ENCODE results near the gene DALRD3. TPM values are rescaled to one million over a fixed set of nuclear protein-coding genes. Genes with fewer than 3 reads are reported as not detected.

DALRD3 gene, protein sequence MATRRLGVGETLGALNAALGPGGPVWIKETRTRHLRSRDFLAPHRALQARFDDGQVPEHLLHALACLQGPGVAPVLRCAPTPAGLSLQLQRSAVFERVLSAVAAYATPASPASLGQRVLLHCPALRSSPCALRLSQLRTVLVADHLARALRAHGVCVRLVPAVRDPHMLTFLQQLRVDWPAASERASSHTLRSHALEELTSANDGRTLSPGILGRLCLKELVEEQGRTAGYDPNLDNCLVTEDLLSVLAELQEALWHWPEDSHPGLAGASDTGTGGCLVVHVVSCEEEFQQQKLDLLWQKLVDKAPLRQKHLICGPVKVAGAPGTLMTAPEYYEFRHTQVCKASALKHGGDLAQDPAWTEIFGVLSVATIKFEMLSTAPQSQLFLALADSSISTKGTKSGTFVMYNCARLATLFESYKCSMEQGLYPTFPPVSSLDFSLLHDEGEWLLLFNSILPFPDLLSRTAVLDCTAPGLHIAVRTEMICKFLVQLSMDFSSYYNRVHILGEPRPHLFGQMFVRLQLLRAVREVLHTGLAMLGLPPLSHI
- total RNA-seq (2021; ENCODE audit: unreplicated experiment) (42.9 TPM), Bru-seq, nascent RNA (percentile 76 among the genes with signal in this experiment), BruChase-seq, experiment 1, labeled RNA remaining after a 6-hour chase (percentile 70 among the genes with signal in this experiment), BruChase-seq, experiment 2, labeled RNA remaining after a 2-hour chase (percentile 71 among the genes with signal in this experiment)
- 59.5 TPM in 2 replicates for polyA plus RNA-seq (2012)
- long read RNA-seq, transcript DALRD3-206 (12 exons, 1,706 nt), result minor isoform, 5 of 94 reads
- long read RNA-seq, transcript DALRD3-202 (12 exons, 1,739 nt), result major isoform, 20 of 94 reads
- long read RNA-seq, partial matches to known transcripts, result 42 of 94 reads
- long read RNA-seq, other reads (novel, unspliced or antisense), result 26 of 94 reads

GRCh38 chr3:49017971-49018706, at the start of gene DALRD3:
DALRD3 (minus strand) TSS chr3:49018580; CDS start chr3:49018564, 16 bp downstream.
- no TSS peak for BruUV-seq (replicated peaks)
- Histone ChIP-seq H3K27me3 (ENCODE audit: insufficient read depth, low read length) (no peaks in the 10 kb centered on the region), H3K9me3 (ENCODE audit: control insufficient read depth in 1 of 2, insufficient read depth in 1 of 2, low read depth in 1 of 2, low read length in 2 of 2) (no peaks in the 10 kb centered on the region), H3K4me2 (ENCODE audit: low read length) (peak within 1 kb of the TSS; percentile 90), H3K27ac (ENCODE audit: low read depth, low read length) (peak within 1 kb of the TSS; percentile 99), H3K36me3 (ENCODE audit: control insufficient read depth in 1 of 2, insufficient read depth in 2 of 2, low read length in 2 of 2) (peaks cover 13 to 33% of the 10 kb centered on the region in 2 experiments; a peak in 3 of 4 replicates), H3K4me3 (replicated peaks in 1 of 2; ENCODE audit: low read depth in 1 of 2, low read length in 2 of 2) (peak within 1 kb of the TSS; percentile 61 to 80), H4K20me1 (ENCODE audit: insufficient read depth) (no peaks in the 10 kb centered on the region), H3K4me1 (ENCODE audit: control insufficient read depth in 1 of 2, insufficient read depth in 2 of 2, low read length in 2 of 2) (peaks cover 16 to 48% of the 10 kb centered on the region in 2 experiments), H3K79me2 (ENCODE audit: insufficient read depth, low read length) (peaks cover 48% of the 10 kb centered on the region), H3K9me2 (ENCODE audit: insufficient read depth) (no peaks in the 10 kb centered on the region), H2AFZ (ENCODE audit: low read depth, low read length, poor library complexity, severe bottlenecking) (no peak within 1 kb of the TSS), H3K9ac (ENCODE audit: low read length) (peak within 1 kb of the TSS; percentile 99)
- intact Hi-C loops (cut with micrococcal nuclease), result loop anchor here (1.0 kb wide), 1 partner anchor 11 kb away; the partner anchor contains the start of gene WDR6
- ChIA-PET CTCF (interaction anchor here (0.6 to 3.3 kb wide), 3 partner anchors 11 to 101 kb away, joined by 3 to 16 read pairs (median 15); partner anchors contain the start of gene WDR6), RAD21 (ENCODE audit: low non-redundant PET in 1 of 2, low total read pairs in 2 of 2, uncharacterized antibody in 2 of 2, unreplicated experiment in 2 of 2) (interaction anchor here in 1 of 2 experiments (1.0 kb wide), 1 partner anchor 11 kb away, joined by 3 read pairs; the partner anchor contains the start of gene WDR6), POLR2A (interaction anchor here (2.0 to 5.3 kb wide), 4 partner anchors 10 to 76 kb away, joined by 5 to 41 read pairs (median 22); partner anchors contain the start of genes IMPDH2, QRICH1 and WDR6)
- peak; percentile 54 for ATAC-seq
- DNase-seq (ENCODE audit: low read depth, low spot score), result peak; percentile 79
- TF ChIP-seq YY1 (IDR thresholded peaks at IDR 0.05; ENCODE audit: extremely low read depth, insufficient replicate concordance, low read depth, low read length), result no peak
- TF ChIP-seq FOSL1 (IDR thresholded peaks at IDR 0.05; ENCODE audit: low read depth), result no peak
- no peak for TF ChIP-seq RAD21 (IDR thresholded peaks at IDR 0.05; ENCODE audit: low read depth)
- no peak for TF ChIP-seq EZH2 (IDR thresholded peaks at IDR 0.05)
- TF ChIP-seq EZH2phosphoT487 (IDR thresholded peaks at IDR 0.05; ENCODE audit: borderline replicate concordance), result no peak
- TF ChIP-seq MAX (IDR thresholded peaks at IDR 0.05), result no peak
- peak; percentile 64; the same call in 1 of the 2 replicates for TF ChIP-seq ZFX (IDR thresholded peaks at IDR 0.05)
- no peak for TF ChIP-seq CBX3 (IDR thresholded peaks at IDR 0.05; ENCODE audit: low read depth)
- TF ChIP-seq POLR2AphosphoS5 (IDR thresholded peaks at IDR 0.05; ENCODE audit: low read depth, low read length), result peak; percentile 89
- TF ChIP-seq SIN3A (IDR thresholded peaks at IDR 0.05; ENCODE audit: low read depth), result no peak
- no peak for TF ChIP-seq ATF3 (IDR thresholded peaks at IDR 0.05)
- TF ChIP-seq SRF (IDR thresholded peaks at IDR 0.05; ENCODE audit: low read depth), result no peak
- TF ChIP-seq JUND (IDR thresholded peaks at IDR 0.05), result no peak
- TF ChIP-seq TCF7L2 (IDR thresholded peaks at IDR 0.05; ENCODE audit: borderline replicate concordance, extremely low read depth, insufficient read depth, insufficient read length), result peak; percentile 79
- no peak for TF ChIP-seq SP1 (IDR thresholded peaks at IDR 0.05; ENCODE audit: low read depth)
- TF ChIP-seq, protein P1, sequence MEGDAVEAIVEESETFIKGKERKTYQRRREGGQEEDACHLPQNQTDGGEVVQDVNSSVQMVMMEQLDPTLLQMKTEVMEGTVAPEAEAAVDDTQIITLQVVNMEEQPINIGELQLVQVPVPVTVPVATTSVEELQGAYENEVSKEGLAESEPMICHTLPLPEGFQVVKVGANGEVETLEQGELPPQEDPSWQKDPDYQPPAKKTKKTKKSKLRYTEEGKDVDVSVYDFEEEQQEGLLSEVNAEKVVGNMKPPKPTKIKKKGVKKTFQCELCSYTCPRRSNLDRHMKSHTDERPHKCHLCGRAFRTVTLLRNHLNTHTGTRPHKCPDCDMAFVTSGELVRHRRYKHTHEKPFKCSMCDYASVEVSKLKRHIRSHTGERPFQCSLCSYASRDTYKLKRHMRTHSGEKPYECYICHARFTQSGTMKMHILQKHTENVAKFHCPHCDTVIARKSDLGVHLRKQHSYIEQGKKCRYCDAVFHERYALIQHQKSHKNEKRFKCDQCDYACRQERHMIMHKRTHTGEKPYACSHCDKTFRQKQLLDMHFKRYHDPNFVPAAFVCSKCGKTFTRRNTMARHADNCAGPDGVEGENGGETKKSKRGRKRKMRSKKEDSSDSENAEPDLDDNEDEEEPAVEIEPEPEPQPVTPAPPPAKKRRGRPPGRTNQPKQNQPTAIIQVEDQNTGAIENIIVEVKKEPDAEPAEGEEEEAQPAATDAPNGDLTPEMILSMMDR (IDR thresholded peaks at IDR 0.05 in 2 of 3, conservative IDR thresholded peaks at IDR 0.05 in 1 of 3; ENCODE audit: borderline replicate concordance in 1 of 3, insufficient read depth in 1 of 3, low read depth in 2 of 3, low read length in 2 of 3), result no peak
- TF ChIP-seq EGR1 (IDR thresholded peaks at IDR 0.05; ENCODE audit: low read depth), result no peak
- peak; percentile 59 for TF ChIP-seq POLR2A (IDR thresholded peaks at IDR 0.05; ENCODE audit: borderline replicate concordance, extremely low read depth, insufficient read depth, insufficient read length)

All from HCT116 (cell line).